Lung (tissue), 12 donors: ENCODE data around the gene KRT80. TPM values are rescaled to one million over a fixed set of nuclear protein-coding genes. Genes with fewer than 3 reads are reported as not detected.

ENCODE experiments used
- ATAC-seq: fragments of 200-7000 bp; cut with Tn5 transposase; one replicate; pipeline ENCODE4 v1.9.1; 2020; ENCODE audit warnings: moderate number of reproducible peaks; ENCODE audit not compliant: insufficient read depth, low FRiP score
- DNase-seq, 3 donors: peaks; one replicate each; pipeline ENCODE4 v3.0.0-alpha.2; 2013 to 2017
- H3K27ac ChIP-seq, 2 donors: one replicate each; pipeline ENCODE4 v1.5.1; 2013; ENCODE audit warnings: mild to moderate bottlenecking in 2 of 2, moderate library complexity in 2 of 2, control low read depth in 1 of 2, inconsistent platforms in 1 of 2, low read depth in 1 of 2, low read length in 1 of 2
- H3K27me3 ChIP-seq, 3 donors: one replicate each; pipeline ENCODE4 v1.5.1; 2013; ENCODE audit warnings: low read length in 2 of 3; ENCODE audit not compliant: control insufficient read depth in 3 of 3, insufficient read depth in 3 of 3
- H3K36me3 ChIP-seq, 4 donors: one replicate each; pipeline ENCODE4 v1.5.1; 2013; ENCODE audit warnings: low read length in 4 of 4, mild to moderate bottlenecking in 1 of 4, moderate library complexity in 1 of 4; ENCODE audit not compliant: control insufficient read depth in 4 of 4, insufficient read depth in 4 of 4
- H3K4me1 ChIP-seq, 5 donors: one replicate each; pipeline ENCODE4 v1.5.1; 2013; ENCODE audit warnings: low read length in 5 of 5, mild to moderate bottlenecking in 2 of 5, moderate library complexity in 1 of 5; ENCODE audit not compliant: control insufficient read depth in 5 of 5, insufficient read depth in 5 of 5
- H3K4me3 ChIP-seq: one replicate; pipeline ENCODE4 v1.5.1; 2013; ENCODE audit warnings: mild to moderate bottlenecking, control low read depth, moderate library complexity
- H3K9ac ChIP-seq, 2 donors: one replicate each; pipeline ENCODE4 v1.5.1; 2013; ENCODE audit warnings: low read length in 2 of 2, control low read depth in 1 of 2; ENCODE audit not compliant: insufficient read depth in 1 of 2
- H3K9me3 ChIP-seq, 4 donors: one replicate each; pipeline ENCODE4 v1.5.1; 2013; ENCODE audit warnings: low read length in 3 of 4, mild to moderate bottlenecking in 1 of 4, moderate library complexity in 1 of 4; ENCODE audit not compliant: control insufficient read depth in 4 of 4, insufficient read depth in 3 of 4
- CTCF ChIP-seq: IDR thresholded peaks from 2 replicates; pipeline ENCODE4 v1.5.1; 2012; ENCODE audit warnings: mild to moderate bottlenecking; ENCODE audit errors: control extremely low read depth, extremely low read depth
- WGBS, 2 donors: extraction: QIAGEN DNeasy Blood & Tissue Kit; methylation state at CpG; one replicate each; pipeline ENCODE4 v1.1.7; 2013; 5-methylcytosine and 5-hydroxymethylcytosine counted together
- polyA plus RNA-seq, 2 donors: library from polyadenylated mRNA; stranded (reverse); fragments of 200-250 nt; gene quantifications; one replicate each; pipeline ENCODE4 v1.2.1, GENCODE V29; 2013
- total RNA-seq, 2 donors: library from RNA; depleted of rRNA in 1 of 2; stranded (reverse); fragments of >200 nt in 1 of 2; gene quantifications; one replicate each; pipeline ENCODE4 v1.2.1, GENCODE V29; 2014 to 2021
- donor health status: control.
- donor health status: control.
- donor health status: Bipolar disorder and iron deficiency.
- donor health status: healthy.
- donor health status: DM: yes; HTN: yes; CAD: no.

Gene KRT80
- total and polyA plus RNA-seq, 4 donors: 1.8 to 15.5 (median 8.6) TPM

- peaks cover 0 to 10% (median 5%) of the 10 kb centered on the region in 3 donors for H3K27me3 ChIP-seq
- no peaks in the 10 kb centered on the region for H3K9me3 ChIP-seq
- no peak overlapping the region for H3K4me3 ChIP-seq
- ATAC-seq (no peak), DNase-seq (no peak)
- no peak overlapping the region for H3K9ac ChIP-seq
- peaks cover 0 to 17% (median 4%) of the 10 kb centered on the region in 5 donors for H3K4me1 ChIP-seq
- H3K36me3 ChIP-seq: no peaks in the 10 kb centered on the region
- no peak overlapping the region for H3K27ac ChIP-seq
- 92 to 93% methylated on average over 12 to 13 of the region's 13 CpGs for WGBS, 2 donors
- no peak for TF ChIP-seq CTCF
Measured at GRCh38 chr12:52211716-52212585, 20.1 kb upstream of the KRT80 start.

- Histone ChIP-seq H3K27ac (peak overlapping the region in 1 of 2 donors; percentile 20), H3K4me3 (no peak overlapping the region), H3K27me3 (peaks cover 0 to 10% (median 5%) of the 10 kb centered on the region in 3 donors), H3K9me3 (no peaks in the 10 kb centered on the region), H3K4me1 (peaks cover 0 to 13% (median 4%) of the 10 kb centered on the region in 5 donors), H3K36me3 (no peaks in the 10 kb centered on the region), H3K9ac (no peak overlapping the region)
- DNase-seq (no peak), ATAC-seq (no peak)
- WGBS, 2 donors: 83 to 87% methylated on average over 10 of the region's 10 CpGs
- TF ChIP-seq CTCF: no peak
Measured at GRCh38 chr12:52210925-52211650, 19.3 kb upstream of the KRT80 start.

- Histone ChIP-seq H3K9ac (no peak overlapping the region), H3K27me3 (peaks cover 0 to 10% (median 5%) of the 10 kb centered on the region in 3 donors), H3K27ac (peak overlapping the region in 1 of 2 donors; percentile 20), H3K9me3 (no peaks in the 10 kb centered on the region), H3K36me3 (no peaks in the 10 kb centered on the region), H3K4me3 (no peak overlapping the region), H3K4me1 (peaks cover 0 to 13% (median 4%) of the 10 kb centered on the region in 5 donors)
- no peak for DNase-seq
- TF ChIP-seq CTCF: no peak
- ATAC-seq: no peak
- WGBS, 2 donors: 64 to 75% methylated on average over 7 of the region's 7 CpGs
Measured at GRCh38 chr12:52210186-52210924, 18.5 kb upstream of the KRT80 start.
